Measurements from ENCODE around the gene GPRC5C. TPM values are rescaled to one million over a fixed set of nuclear protein-coding genes. Genes with fewer than 3 reads are reported as not detected.

GPRC5C gene
- total and polyA plus RNA-seq, 2 of the 8 experiments (the other 6 are each of a cell fraction or from before 2014, with no cell fraction given) = 18.3 to 55.8 TPM

DNA sequence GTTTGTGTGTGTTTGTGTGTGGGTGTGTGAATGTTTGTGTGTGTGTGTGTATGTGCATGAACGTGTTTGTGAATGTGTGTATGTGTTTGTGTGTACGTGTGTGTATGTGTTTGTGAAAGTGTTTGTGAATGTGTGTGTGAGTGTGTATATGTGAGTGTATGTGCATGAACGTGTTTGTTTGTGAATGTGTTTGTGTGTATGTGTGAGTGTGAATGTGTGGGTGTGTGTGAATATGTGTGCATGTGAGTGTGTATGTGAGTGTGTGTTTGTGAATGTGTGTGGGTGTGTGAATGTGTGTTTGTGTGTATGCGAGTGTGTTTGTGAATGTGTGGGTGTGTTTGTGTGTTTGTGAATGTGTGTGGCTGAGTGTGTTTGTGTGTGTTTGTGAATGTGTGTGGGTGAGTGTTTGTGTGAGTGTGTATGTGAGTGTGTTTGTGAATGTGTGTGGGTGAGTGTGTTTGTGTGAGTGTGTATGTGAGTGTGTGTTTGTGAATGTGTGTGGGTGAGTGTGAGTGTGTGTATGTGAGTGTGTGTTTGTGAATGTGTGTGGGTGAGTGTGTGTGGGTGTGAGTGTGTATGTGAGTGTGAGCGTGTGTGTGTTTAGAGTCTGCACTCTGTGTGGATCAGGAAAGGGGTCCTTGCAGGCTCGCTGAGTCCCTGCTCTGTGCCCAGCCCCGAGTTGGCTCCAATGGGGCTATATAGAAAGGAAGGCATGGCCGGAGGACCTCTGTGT, 33.7 kb downstream of the GPRC5C start:
- H3K27ac ChIP-seq (ENCODE audit: low read depth, low read length) = no peak overlapping the region
- DNase-seq (ENCODE audit: low read depth in 1 of 2, low spot score in 2 of 2) (no peak), FAIRE-seq (no peak)
- H3K23me2 ChIP-seq (ENCODE audit: low read depth, low read length) = peaks cover 26% of the 10 kb centered on the region
- H3K36me3 ChIP-seq (ENCODE audit: control insufficient read depth in 2 of 4, insufficient read depth in 4 of 4, low read length in 3 of 4) = no peaks in the 10 kb centered on the region
- peak overlapping the region in 1 of 2 experiments; percentile 79; a peak in 2 of 4 replicates for H3K4me2 ChIP-seq (ENCODE audit: insufficient read depth in 1 of 2, low read depth in 2 of 2, low read length in 2 of 2)
- H3K4me3 ChIP-seq (ENCODE audit: extremely low read depth in 1 of 4, insufficient read depth in 2 of 4, low read depth in 3 of 4, low read length in 4 of 4) = no peak overlapping the region
- H3K18ac ChIP-seq (ENCODE audit: extremely low read depth, low read length) = no peak overlapping the region
- H3K4ac ChIP-seq (replicated peaks; ENCODE audit: insufficient read length, low read depth, low read length) = no peak overlapping the region
- peak overlapping the region; percentile 79; the same call in 1 of the 2 replicates for H2AK5ac ChIP-seq (ENCODE audit: low read depth, low read length)
- 87 to 93% methylated on average over 2 to 8 of the region's 8 CpGs for WGBS, 2 experiments (ENCODE audit: extremely low coverage in 1 of 2, insufficient coverage in 1 of 2, insufficient read length in 1 of 2, insufficient replicate concordance in 2 of 2, low coverage in 1 of 2, low lambda C conversion rate in 2 of 2, missing lambda C conversion rate in 1 of 2)
- peaks cover 0 to 9% (median 2%) of the 10 kb centered on the region in 4 experiments; a peak in 2 of 7 replicates for H3K4me1 ChIP-seq (replicated peaks in 1 of 4; ENCODE audit: control insufficient read depth in 3 of 4, insufficient read depth in 4 of 4, low read length in 3 of 4)
- no peaks in the 10 kb centered on the region for H3K79me1 ChIP-seq (ENCODE audit: low read depth, low read length)
- no peak overlapping the region for H3K23ac ChIP-seq (ENCODE audit: insufficient read length)
- H4K5ac ChIP-seq (ENCODE audit: insufficient read length, low read depth, low read length) = no peak overlapping the region
- H2BK15ac ChIP-seq (ENCODE audit: low read length) = 0 out of 2 replicates have a peak overlapping the region, but pooled peaks have one; percentile 20
- CTCF ChIA-PET (ENCODE audit: partially characterized antibody) = interaction anchor here (0.6 to 4.0 kb wide), 11 partner anchors 8 to 107 kb away, joined by 3 to 14 read pairs (median 4); no protein-coding TSS in a partner anchor
- H4K20me1 ChIP-seq (replicated peaks in 1 of 2; ENCODE audit: control insufficient read depth in 1 of 2, insufficient read depth in 2 of 2, low read length in 2 of 2) = peaks cover 0 to 8% of the 10 kb centered on the region in 2 experiments
- H3K9ac ChIP-seq (replicated peaks in 1 of 4; ENCODE audit: extremely low read depth in 1 of 4, low read depth in 3 of 4, low read length in 3 of 4) = no peak overlapping the region
- H3K27me3 ChIP-seq (replicated peaks in 1 of 4; ENCODE audit: control insufficient read depth in 3 of 4, extremely low read depth in 1 of 4, insufficient read depth in 3 of 4, low read length in 3 of 4) = peaks cover 3 to 25% (median 22%) of the 10 kb centered on the region in 4 experiments
- peak overlapping the region; percentile 47 for H2BK120ac ChIP-seq (replicated peaks; ENCODE audit: low read depth, low read length)
- no peak overlapping the region for H3K14ac ChIP-seq (ENCODE audit: insufficient read length)
- POLR2A ChIA-PET (ENCODE audit: partially characterized antibody) = no interaction called here
- no peak overlapping the region; the same call in 1 of the 2 replicates for H4K8ac ChIP-seq (ENCODE audit: extremely low read depth, insufficient read depth, low read length)
- H4K91ac ChIP-seq (replicated peaks; ENCODE audit: insufficient read length, low read length) = peak overlapping the region; percentile 8
- H2BK20ac ChIP-seq (ENCODE audit: low read length) = 0 out of 2 replicates have a peak overlapping the region, but pooled peaks have one; percentile 0
- no peaks in the 10 kb centered on the region for H3K9me3 ChIP-seq (ENCODE audit: insufficient read depth in 2 of 2, low read depth in 1 of 2, low read length in 1 of 2)
- H2BK12ac ChIP-seq (ENCODE audit: low read depth, low read length) = peak overlapping the region; percentile 12; the same call in 1 of the 2 replicates
- no peaks in the 10 kb centered on the region for H3K79me2 ChIP-seq (ENCODE audit: control insufficient read depth in 1 of 2, insufficient read depth in 2 of 2, low read length in 2 of 2)
- peak overlapping the region; percentile 96 for H3K56ac ChIP-seq (replicated peaks; ENCODE audit: insufficient read length, low read depth, low read length)
- no peak overlapping the region for H2AFZ ChIP-seq (ENCODE audit: low read length)
- H2BK5ac ChIP-seq (ENCODE audit: low read depth, low read length) = peak overlapping the region; percentile 31; the same call in 1 of the 2 replicates
- no peak for TF ChIP-seq BRCA1 (IDR thresholded peaks at IDR 0.05; ENCODE audit: low read depth, low read length)
